Esophagus squamous epithelium (tissue), 5 donors: ENCODE results near the gene KIF26A. TPM values are rescaled to one million over a fixed set of nuclear protein-coding genes. Genes with fewer than 3 reads are reported as not detected.
A peak's percentile ranks its signal among the peaks of the same experiment; 100 is the strongest.

ENCODE experiments used
- DNase-seq: peaks from one replicate; lab custom pipeline; 2025; lab: John Stamatoyannopoulos, UW
- H3K27ac ChIP-seq, 4 donors: fragments of 200-600 bp; sonication (generic); one replicate each; pipeline ENCODE4 v1.5.1; 2016 to 2019; ENCODE audit warnings: mild to moderate bottlenecking in 1 of 4
- H3K27me3 ChIP-seq, 4 donors: fragments of 200-600 bp; sonication (generic); 1 replicate in 3 of 4; 2 replicates in 1 of 4; pipeline versions ENCODE4 v1.5.1 to v1.6.0; 2017 to 2021; ENCODE audit warnings: antibody characterized with exemption in 1 of 4
- H3K36me3 ChIP-seq, 3 donors: fragments of 200-600 bp; sonication (generic); one replicate each; pipeline ENCODE4 v1.5.1; 2016 to 2019
- H3K4me1 ChIP-seq, 3 donors: fragments of 200-600 bp; sonication (generic); one replicate each; pipeline ENCODE4 v1.5.1; 2017 to 2019
- H3K4me3 ChIP-seq, 4 donors: fragments of 200-600 bp; sonication (generic); 1 replicate in 3 of 4; 2 replicates in 1 of 4; pipeline ENCODE4 v1.5.1; 2016 to 2019; ENCODE audit warnings: mild to moderate bottlenecking in 2 of 4, moderate library complexity in 1 of 4
- H3K9me3 ChIP-seq, 3 donors: fragments of 200-600 bp; sonication (generic); one replicate each; pipeline ENCODE4 v1.5.1; 2016 to 2019
- CTCF ChIP-seq, 6 experiments: fragments of 450-650 bp in 4 of 6; fragments of 200-600 bp in 2 of 6; sonication (generic) in 2 of 6; IDR thresholded peaks; one replicate each; pipeline ENCODE4 v1.5.1; 2016 to 2019; ENCODE audit warnings: antibody characterized with exemption in 6 of 6, mild to moderate bottlenecking in 4 of 6, moderate library complexity in 4 of 6
- POLR2A ChIP-seq, 4 donors: fragments of 450-650 bp; IDR thresholded peaks; one replicate each; pipeline ENCODE4 v1.6.1; 2017; ENCODE audit warnings: antibody characterized with exemption in 4 of 4, mild to moderate bottlenecking in 4 of 4, moderate library complexity in 3 of 4
- WGBS, 2 donors: methylation state at CpG; one replicate each; pipeline ENCODE4 v1.1.5; 2018; 5-methylcytosine and 5-hydroxymethylcytosine counted together
- intact Hi-C: fragments of 100-400 bp; cut with DNase I; formaldehyde crosslinking; loops from one replicate; pipeline ENCODE4 v1.15.0; 2022
- total RNA-seq, 4 donors: library from RNA; depleted of rRNA; stranded (reverse); fragments of >200 nt; gene quantifications; one replicate each; pipeline ENCODE4 v1.1.0, GENCODE V29; 2016
- donor health status: DM: yes; HTN: yes; CAD: no.

Gene KIF26A
- total RNA-seq, 4 donors from 2014 or later = 0.80 to 2.7 (median 0.96) TPM

GRCh38 chr14:104139460-104140212 lies 1.2 kb downstream of the KIF26A start:
- Histone ChIP-seq H3K36me3 (no peaks in the 10 kb centered on the region), H3K27ac (peak overlapping the region in 1 of 4 donors; percentile 64), H3K4me3 (peak overlapping the region; percentile 21 to 67 (median 45)), H3K27me3 (peaks cover 13 to 73% (median 22%) of the 10 kb centered on the region in 4 donors), H3K4me1 (peaks cover 18 to 56% (median 31%) of the 10 kb centered on the region in 3 donors), H3K9me3 (no peaks in the 10 kb centered on the region)
- 0 to 36% methylated on average over 2 to 6 of the region's 14 CpGs for WGBS, 2 donors
- TF ChIP-seq CTCF (IDR thresholded peaks at IDR 0.05) (no peak), POLR2A (IDR thresholded peaks at IDR 0.05) (no peak)
- no peak for DNase-seq
- intact Hi-C loops = loop anchor here (5.0 to 10.0 kb wide), 2 partner anchors 423 to 495 kb away; no protein-coding TSS in a partner anchor

- intact Hi-C loops = loop anchor here (10.0 kb wide), 1 partner anchor 495 kb away; no protein-coding TSS in a partner anchor
- WGBS, 2 donors = 68% methylated on average over 4 of the region's 6 CpGs; no CpG with 5 or more reads in 1 of the 2 donors
- no peak overlapping the region for H3K27ac ChIP-seq
- no peaks in the 10 kb centered on the region for H3K9me3 ChIP-seq
- H3K27me3 ChIP-seq = peaks cover 13 to 71% (median 18%) of the 10 kb centered on the region in 4 donors
- TF ChIP-seq POLR2A (IDR thresholded peaks at IDR 0.05) = no peak
- no peak for TF ChIP-seq CTCF (IDR thresholded peaks at IDR 0.05)
- H3K4me1 ChIP-seq = peaks cover 18 to 51% (median 31%) of the 10 kb centered on the region in 3 donors
- H3K4me3 ChIP-seq = peak overlapping the region in 3 of 4 donors; percentile 34 to 67 (median 56)
- no peaks in the 10 kb centered on the region for H3K36me3 ChIP-seq
- no peak for DNase-seq
Observed at GRCh38 chr14:104140213-104140462, 1.8 kb downstream of the KIF26A start.

- no peaks in the 10 kb centered on the region for H3K36me3 ChIP-seq
- H3K27ac ChIP-seq = no peak overlapping the region
- H3K9me3 ChIP-seq = no peaks in the 10 kb centered on the region
- 67 to 71% methylated on average over 1 to 3 of the region's 12 CpGs for WGBS, 2 donors
- TF ChIP-seq POLR2A (IDR thresholded peaks at IDR 0.05) = no peak
- TF ChIP-seq CTCF (IDR thresholded peaks at IDR 0.05) = no peak
- no peak for DNase-seq
- intact Hi-C loops = loop anchor here (10.0 kb wide), 1 partner anchor 494 kb away; no protein-coding TSS in a partner anchor
- H3K4me3 ChIP-seq = peak overlapping the region in 1 of 4 donors; percentile 67
- H3K27me3 ChIP-seq = peaks cover 9 to 65% (median 15%) of the 10 kb centered on the region in 4 donors
- H3K4me1 ChIP-seq = peaks cover 18 to 46% (median 31%) of the 10 kb centered on the region in 3 donors
Observed at GRCh38 chr14:104140463-104141331, 2.3 kb downstream of the KIF26A start.

GRCh38 chr14:104141621-104142091 lies 3.3 kb downstream of the KIF26A start:
- H3K9me3 ChIP-seq = no peaks in the 10 kb centered on the region
- H3K4me1 ChIP-seq = peaks cover 15 to 44% (median 24%) of the 10 kb centered on the region in 3 donors
- peaks cover 6 to 56% (median 11%) of the 10 kb centered on the region in 4 donors for H3K27me3 ChIP-seq
- H3K4me3 ChIP-seq = no peak overlapping the region
- H3K27ac ChIP-seq = no peak overlapping the region
- 68 to 88% methylated on average over 3 to 8 of the region's 15 CpGs for WGBS, 2 donors
- DNase-seq = no peak
- H3K36me3 ChIP-seq = no peaks in the 10 kb centered on the region
- intact Hi-C loops = loop anchor here (10.0 kb wide), 1 partner anchor 493 kb away; no protein-coding TSS in a partner anchor
- TF ChIP-seq POLR2A (IDR thresholded peaks at IDR 0.05) (no peak), CTCF (IDR thresholded peaks at IDR 0.05) (no peak)
